GM19372 (cell line): ENCODE results near the gene TP73.
"Not testable (repeated sequence)": the region's sequence is repeated elsewhere in the genome, so short reads cannot be mapped to it uniquely, and the experiment has no call there.

Experiments
- ATAC-seq: cut with Tn5 transposase; IDR thresholded peaks from one replicate; pipeline ENCODE4 v1.9.1; 2021; ENCODE audit warnings: mild to moderate bottlenecking, low read depth, moderate library complexity; ENCODE audit not compliant: unreplicated experiment

The TP73 gene

DNA sequence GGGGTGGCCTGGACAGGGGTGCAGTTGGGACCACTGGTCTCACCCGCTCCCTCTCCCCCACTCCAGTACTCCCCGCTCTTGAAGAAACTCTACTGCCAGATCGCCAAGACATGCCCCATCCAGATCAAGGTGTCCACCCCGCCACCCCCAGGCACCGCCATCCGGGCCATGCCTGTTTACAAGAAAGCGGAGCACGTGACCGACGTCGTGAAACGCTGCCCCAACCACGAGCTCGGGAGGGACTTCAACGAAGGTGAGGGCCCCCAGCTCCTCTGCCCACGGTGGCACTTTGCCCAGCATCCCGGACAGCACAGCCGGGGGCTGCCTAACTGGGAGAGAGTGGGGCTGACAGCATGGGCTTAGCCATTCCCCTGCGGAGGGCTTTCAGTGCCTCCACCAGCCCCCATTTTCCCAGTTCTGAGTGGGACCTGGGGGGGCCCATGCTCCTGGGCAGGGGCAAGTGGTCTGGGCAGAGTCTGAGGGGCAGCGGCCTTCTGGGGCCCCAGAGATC, 69.7 kb downstream of the TP73 start:
- no peak for ATAC-seq

DNA sequence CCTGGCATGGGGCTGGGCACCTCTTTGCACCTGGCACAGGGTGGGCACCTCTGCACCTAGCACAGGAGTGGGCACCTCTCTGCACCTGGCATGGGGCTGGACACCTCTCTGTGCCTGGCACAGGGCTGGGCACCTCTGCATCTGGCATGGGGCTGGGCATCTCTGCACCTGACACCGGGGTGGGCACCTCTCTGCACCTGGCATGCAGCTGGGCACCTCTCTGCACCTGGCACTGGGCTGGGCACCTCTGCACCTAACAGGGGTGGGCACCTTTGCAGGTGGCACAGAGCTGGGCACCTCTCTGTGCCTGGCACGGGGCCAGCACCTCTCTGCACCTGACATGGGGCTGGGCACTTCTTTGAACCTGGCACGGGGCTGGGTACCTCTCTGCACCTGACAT, 70.5 kb downstream of the TP73 start:
- ATAC-seq, result no peak

DNA sequence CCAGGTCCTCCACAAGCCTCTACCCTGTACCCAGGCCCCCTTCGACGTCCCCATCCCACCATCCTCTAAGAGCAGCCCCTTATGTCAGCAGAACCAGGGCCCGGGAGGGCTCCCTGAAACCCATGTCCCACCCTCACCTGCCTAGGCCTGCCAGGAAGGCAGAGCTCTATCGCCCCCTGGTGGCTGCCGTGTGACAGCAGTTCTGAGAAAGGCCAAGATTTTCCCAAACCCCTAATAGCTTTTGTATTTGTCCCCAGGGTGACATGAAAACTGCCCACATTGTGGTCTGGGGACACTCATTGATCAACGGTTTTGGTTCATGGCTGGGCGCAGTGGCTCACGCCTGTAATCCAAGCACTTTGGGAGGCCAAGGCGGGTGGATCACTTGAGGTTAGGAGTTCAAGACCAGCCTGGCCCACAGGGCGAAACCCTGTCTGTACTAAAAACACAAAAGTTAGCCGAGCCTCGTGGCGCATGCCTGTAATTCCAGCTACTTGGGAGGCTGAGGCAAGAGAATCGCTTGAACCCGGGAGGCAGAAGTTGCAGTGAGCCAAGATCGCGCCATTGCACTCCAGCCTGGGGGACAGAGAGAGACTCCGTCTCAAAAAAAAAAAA, 72.2 kb downstream of the TP73 start:
- not testable (repeated sequence) for ATAC-seq

DNA sequence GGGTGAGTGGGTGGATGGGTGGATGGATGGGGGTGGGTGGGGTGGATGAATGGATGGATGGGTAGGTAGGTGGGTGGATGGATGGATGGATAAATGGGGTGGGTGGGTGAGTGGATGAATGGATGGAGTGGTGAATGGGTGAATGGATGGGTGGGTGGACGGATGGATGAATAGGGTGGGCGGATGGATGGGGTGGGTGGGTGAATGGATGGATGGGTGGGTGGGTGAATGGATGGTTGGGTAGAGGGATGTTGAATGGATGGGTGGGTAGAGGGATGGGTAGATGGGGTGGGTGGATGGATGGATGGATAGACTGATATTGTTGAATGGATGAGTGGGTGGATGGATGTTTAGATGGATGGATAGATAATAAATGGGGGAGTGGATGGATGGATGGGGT, 73.0 kb downstream of the TP73 start:
- no peak for ATAC-seq

DNA sequence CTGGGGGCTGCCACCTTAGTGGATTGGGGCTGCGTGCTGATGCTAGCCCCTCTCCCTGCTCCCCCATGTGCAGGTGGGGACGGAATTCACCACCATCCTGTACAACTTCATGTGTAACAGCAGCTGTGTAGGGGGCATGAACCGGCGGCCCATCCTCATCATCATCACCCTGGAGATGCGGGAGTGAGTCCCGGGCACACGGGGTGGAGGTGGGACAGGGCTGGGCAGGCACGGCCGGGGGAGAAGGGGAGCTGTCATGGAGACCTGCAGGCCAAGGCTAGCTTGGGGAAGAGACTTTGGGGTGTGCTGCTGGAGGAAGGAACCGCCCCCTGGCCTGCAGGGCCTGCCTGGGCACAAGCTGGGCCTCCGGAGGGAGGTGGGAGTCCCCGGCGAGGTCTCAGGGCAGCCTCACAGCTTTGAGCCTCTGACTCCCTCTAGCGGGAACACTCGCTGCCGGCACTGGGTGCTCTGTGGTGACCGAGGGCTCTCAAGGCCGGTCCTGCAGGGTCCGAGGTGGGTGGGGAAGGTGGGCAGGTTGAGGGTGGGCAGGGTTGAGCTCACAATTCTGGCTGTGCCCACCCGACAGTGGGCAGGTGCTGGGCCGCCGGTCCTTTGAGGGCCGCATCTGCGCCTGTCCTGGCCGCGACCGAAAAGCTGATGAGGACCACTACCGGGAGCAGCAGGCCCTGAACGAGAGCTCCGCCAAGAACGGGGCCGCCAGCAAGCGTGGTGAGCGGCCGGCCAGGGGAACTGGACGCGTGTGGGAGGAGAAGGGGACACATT, 74.9 kb downstream of the TP73 start:
- ATAC-seq, result no peak

DNA sequence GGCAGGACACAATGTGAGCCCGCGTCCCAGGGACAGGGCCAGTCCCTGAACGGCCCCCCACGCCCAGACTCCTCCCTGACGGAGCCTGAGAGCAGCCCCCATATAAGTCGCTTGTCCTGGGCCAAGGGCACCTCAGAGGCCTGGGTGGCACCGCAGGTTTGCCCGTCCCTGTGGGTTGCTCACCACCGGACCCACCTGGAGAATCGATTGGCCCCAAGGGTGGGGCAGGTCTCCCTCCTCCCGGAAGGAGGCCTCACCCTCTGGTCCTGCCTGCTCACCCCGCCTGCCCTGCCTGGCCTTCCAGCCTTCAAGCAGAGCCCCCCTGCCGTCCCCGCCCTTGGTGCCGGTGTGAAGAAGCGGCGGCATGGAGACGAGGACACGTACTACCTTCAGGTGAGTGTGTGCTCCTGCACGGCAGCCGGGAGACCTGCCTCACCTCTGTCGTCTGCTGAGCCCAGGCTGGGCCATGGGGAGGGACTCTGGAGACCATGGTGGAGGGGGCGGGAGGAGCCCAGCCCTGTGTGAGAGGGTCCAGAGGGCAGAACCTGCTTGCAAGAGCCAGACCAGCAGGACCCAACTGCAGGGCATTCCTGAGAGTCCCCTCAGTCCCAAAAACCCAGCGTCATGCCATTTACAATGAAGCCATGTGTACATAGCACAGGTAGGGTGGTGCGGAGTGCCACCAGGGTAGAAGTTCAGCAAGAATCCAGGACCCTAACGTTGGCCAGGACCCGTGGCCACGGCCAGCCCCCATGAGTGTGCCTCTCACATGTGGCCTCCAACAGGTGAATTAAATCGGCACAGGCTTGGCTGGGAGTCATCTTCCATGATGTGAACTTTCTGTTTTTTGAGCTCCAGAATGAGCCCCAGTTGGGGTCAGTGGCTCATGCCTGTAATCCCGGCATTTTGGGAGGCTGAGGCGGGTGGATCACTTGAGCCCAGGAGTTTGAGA, 75.8 kb downstream of the TP73 start:
- ATAC-seq, result no peak

DNA sequence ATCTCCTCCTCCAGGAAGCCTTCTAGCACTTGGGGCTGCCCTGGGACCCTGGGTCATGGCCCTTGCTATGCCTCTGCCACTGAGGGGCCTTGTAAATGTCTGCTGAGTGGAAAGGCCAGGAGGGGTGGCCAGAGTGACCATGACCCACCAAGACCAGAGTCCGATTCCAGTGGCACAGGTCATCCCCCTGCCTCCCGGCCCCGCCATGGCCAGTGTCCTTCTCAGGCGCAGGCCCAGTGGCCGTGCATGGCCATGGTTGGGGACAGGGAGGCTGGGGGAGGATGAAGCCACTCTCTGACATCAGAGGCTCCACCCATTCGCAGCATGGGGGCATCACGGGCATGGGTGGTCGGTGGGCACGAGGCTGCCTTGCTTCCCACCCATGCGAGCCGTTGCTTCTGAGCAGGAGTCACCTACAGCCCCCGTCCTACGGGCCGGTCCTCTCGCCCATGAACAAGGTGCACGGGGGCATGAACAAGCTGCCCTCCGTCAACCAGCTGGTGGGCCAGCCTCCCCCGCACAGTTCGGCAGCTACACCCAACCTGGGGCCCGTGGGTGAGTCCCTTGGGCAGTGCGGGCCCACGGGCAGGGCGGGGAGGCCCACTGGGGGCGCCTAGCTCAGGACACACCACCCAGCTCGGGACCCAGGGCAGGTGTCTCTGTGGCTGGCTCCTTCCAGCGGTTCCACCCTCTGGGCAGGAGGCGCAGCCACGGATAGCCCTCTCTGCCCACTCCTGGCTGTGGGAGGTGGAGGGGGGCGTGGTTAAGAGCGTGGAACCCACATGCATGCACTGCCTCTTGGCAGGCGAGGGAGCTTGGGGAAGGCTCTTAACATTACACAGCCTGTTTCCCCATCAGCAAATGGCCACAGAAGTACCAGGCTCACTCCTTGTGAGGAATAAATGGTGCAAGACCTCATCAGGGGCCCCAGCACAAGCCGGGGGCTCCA, 77.6 kb downstream of the TP73 start:
- no peak for ATAC-seq

DNA sequence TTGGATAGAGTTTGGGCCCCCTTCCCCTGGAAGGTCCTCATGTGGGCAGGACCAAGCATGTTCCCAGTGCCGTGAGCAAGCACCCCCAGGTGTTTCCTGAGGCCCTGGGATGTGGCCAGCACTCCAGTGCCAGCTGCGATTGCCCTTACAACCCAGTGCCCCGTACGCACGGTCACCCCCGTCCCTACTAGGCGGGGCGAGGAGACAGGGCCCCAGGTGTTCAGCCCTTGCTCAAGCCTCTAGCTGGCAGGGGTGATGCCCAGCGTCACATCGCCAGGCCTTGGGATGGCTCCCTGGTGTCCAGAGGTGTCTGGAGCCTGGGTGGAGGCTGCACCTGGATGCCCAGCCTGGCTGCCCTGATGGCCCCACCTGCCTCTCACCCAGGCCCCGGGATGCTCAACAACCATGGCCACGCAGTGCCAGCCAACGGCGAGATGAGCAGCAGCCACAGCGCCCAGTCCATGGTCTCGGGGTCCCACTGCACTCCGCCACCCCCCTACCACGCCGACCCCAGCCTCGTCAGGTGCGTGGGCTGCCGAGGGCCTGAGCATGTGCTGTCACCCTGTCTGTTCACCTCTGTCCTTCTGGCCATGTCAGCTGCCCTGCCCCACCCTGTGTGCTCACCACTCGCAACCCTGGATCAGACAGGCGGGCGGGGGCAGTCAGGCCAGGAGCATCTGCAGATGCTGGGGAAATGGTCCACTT, 78.4 kb downstream of the TP73 start:
- no peak for ATAC-seq

DNA sequence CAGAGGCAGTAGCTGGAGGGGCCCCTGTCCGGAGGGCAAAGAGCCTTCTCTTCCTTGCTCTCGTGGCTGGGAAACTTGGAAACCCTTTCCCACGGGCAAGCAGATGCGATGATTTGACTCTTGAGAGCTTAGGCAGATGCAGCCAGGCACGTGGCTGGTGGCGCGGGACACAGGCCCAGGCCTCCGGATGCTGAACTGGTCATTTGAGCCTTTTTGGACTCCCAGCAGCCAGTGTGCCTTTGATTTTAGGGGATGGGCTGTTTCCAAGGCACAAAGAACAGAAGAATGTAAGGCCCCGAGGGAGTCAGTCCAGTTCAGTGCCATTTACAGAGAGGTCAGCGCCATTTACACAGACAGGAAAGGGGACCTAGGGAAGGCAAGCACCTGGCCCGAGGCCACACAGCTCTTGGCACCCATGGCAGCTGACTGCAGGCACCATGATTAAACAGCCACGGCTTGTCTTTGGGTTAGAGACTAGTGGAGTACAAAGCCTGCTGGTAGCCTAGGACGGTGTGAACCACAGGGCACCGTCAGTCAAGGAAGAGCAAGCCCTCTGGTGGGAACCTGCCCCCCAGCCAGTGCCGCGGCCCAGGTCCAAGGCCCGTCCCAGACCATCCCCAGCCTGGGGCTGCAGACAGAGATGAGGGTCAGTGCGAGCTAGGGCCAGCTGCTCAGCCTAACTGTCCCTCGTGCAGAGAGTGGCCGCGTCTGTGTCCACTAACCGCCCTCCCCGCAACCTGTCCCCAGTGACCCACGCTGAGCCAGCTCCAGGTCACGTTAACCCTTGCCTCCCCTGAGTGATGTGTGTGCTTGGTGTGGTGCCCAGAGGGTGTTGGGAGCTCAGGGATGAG, 79.5 kb downstream of the TP73 start:
- ATAC-seq, result no peak

DNA sequence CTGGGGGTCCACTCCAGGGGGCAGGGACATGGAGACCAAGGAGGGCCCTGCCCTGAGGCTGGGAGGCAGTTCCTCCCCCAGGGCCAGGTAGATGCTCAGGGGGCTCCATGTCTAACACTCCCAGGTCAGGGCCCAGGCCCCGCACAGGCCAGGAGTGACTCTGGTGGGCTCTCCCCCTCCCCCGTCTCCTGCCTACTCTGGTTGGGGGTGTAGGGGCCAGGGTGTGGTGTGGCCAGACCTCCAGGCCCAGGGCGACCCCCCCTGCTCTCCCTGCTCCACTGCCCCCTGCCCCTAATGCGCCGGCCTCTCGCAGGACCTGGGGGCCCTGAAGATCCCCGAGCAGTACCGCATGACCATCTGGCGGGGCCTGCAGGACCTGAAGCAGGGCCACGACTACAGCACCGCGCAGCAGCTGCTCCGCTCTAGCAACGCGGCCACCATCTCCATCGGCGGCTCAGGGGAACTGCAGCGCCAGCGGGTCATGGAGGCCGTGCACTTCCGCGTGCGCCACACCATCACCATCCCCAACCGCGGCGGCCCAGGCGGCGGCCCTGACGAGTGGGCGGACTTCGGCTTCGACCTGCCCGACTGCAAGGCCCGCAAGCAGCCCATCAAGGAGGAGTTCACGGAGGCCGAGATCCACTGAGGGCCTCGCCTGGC, 80.2 kb downstream of the TP73 start:
- no peak for ATAC-seq

DNA sequence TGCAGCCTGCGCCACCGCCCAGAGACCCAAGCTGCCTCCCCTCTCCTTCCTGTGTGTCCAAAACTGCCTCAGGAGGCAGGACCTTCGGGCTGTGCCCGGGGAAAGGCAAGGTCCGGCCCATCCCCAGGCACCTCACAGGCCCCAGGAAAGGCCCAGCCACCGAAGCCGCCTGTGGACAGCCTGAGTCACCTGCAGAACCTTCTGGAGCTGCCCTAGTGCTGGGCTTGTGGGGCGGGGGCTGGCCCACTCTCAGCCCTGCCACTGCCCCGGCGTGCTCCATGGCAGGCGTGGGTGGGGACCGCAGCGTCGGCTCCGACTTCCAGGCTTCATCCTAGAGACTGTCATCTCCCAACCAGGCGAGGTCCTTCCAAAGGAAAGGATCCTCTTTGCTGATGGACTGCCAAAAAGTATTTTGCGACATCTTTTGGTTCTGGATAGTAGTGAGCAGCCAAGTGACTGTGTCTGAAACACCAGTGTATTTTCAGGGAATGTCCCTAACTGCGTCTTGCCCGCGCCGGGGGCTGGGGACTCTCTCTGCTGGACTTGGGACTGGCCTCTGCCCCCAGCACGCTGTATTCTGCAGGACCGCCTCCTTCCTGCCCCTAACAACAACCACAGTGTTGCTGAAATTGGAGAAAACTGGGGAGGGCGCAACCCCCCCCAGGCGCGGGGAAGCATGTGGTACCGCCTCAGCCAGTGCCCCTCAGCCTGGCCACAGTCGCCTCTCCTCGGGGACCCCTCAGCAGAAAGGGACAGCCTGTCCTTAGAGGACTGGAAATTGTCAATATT, 81.0 kb downstream of the TP73 start:
- no peak for ATAC-seq

DNA sequence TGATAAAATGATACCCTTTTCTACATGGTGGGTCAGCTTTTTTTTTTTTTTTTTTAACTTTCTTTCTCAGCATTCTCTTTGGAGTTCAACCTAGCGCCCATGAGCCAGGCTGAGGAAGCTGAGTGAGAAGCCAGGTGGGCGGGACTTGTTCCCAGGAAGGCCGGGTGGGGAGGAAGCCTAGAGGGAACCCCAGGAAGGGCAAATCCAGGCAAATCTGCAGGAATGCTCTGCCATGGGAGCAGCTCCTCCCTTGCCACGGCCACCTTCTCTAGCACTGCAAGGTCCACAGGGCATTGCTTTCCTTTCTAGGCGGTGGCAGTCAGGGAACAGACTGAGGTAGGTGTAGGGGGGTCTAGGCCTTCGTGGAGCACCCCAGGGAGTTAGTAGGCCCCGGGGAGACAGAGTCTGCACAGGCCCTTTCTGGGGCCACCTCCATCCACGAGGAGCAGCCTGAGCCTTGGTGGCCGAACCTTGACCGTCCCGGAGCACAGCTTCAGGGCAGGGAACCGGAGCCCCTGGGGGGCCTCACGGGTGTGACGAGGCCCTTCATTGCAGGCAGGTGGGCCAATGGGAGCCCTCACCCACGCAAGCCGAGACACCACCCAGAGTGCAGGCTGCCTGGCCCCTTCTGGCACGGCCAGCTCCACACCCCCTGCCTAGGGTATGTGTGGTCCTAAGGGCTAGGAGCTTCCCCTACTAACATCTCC, 81.7 kb downstream of the TP73 start:
- ATAC-seq, result no peak

DNA sequence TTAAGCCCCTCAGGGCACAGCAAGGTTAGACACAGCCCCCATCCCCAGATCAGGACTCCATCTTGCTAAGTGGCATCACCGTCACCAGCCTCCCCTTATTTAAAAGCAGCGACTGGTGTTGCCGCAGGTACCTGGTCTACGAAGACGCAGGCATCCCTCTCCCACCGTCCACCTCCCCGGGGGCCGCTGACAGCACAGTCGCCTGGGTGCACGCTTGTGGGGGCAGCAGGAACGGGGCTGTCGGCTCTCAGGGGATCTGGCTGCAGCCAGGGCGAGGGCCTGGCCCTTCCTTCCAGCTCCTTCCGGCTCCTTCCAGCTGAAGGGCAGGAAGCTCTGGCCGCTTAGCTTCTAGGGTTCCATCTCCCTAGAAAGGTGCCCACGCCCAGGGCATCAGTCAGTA, 82.3 kb downstream of the TP73 start:
- ATAC-seq, result no peak

DNA sequence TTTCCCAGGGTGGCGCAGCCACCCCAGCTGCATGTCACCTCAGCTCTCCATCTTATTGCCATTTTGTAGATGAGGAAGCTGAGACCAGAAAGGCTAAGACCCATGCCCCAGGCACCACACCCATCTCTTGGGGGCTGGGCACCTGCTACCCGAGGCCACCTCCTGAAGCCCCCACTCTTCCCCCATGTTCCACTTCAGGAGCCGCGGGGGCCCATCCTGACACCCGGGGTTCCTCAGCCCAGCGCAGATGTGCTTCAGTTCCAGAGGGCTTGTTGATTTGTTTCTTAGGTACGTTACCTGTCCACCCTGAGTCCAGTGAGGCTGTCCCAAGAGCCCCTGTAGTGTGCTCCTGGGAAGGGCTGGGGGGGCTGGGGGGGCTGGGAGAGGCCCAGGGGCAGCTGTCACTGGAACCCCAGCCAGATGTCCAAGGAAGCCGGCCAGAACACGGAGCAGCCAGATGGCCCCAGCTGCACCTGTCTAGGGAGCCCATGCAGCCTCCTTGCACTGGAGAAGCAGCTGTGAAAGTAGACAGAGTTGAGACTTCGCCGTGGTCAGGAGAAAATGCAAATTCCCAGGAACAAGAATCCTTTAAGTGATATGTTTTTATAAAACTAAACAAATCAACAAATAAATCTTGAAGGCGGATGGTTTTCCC, 82.8 kb downstream of the TP73 start:
- no peak for ATAC-seq

DNA sequence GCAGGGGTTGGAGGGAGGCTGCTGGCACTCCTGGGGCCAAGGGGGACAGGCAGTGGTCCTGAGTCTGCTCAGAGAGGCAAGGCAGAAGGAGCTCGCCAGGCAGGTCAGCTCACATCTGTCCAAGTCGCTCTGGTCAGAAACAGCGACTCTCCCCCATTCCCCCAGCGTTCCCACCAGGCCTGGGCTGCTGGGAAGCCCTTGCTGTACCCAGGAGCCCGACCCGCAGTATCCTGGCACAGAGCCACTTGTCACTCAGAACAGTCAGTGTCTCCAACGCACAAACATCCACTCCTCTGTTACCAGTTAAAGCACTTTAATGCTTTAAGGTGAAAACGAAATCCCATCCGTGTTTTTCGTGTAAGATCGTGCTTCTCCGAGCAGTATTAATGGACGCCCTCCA, 83.4 kb downstream of the TP73 start:
- no peak for ATAC-seq

DNA sequence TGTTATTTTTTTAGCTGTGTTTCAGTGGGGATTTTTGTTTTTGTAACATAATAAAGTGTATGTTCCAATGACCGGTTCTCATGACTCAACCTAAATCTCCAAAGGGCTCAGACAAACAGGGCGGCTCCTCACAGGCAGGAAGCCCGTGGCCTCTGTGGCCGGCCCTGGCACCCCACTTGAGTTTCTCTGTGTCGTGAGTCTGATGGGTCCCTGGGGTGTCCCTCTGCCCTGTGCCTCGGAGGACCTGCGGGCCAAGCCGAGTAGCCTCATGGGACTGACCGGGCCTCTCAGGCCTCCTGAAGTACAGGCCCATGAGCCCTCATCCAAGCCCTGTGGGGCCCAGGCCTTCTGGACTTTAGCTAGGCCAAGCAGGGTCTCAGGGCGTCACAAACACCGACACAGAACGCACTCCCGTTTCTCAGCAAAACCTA, 83.8 kb downstream of the TP73 start:
- no peak for ATAC-seq
